GM18520 (cell line): ENCODE results near the gene ZNF264.
"Not testable (repeated sequence)": the region's sequence is repeated elsewhere in the genome, so short reads cannot be mapped to it uniquely, and the experiment has no call there.

Source experiments
- ATAC-seq: cut with Tn5 transposase; IDR thresholded peaks from one replicate; pipeline ENCODE4 v1.9.1; 2021; ENCODE audit not compliant: unreplicated experiment

ZNF264 gene

GRCh38 chr19:57244513-57244912 lies 53.2 kb downstream of the ZNF264 start:
- no peak for ATAC-seq

- no peak for ATAC-seq
These were observed 53.8 kb downstream of the ZNF264 start for GRCh38 chr19:57245066-57245465.

- no peak for ATAC-seq
These were observed 54.7 kb downstream of the ZNF264 start for GRCh38 chr19:57245959-57246358.

GRCh38 chr19:57248646-57249045 lies 57.3 kb downstream of the ZNF264 start:
- no peak for ATAC-seq

- ATAC-seq: no peak
These were observed 58.0 kb downstream of the ZNF264 start for GRCh38 chr19:57249329-57249728.

GRCh38 chr19:57253767-57254166 lies 62.5 kb downstream of the ZNF264 start:
- not testable (repeated sequence) for ATAC-seq

GRCh38 chr19:57262044-57262443 lies 70.7 kb downstream of the ZNF264 start:
- no peak for ATAC-seq

- ATAC-seq: no peak
These were observed 72.0 kb downstream of the ZNF264 start for GRCh38 chr19:57263244-57263741.

- no peak for ATAC-seq
These were observed 76.0 kb downstream of the ZNF264 start for GRCh38 chr19:57267291-57267690.

GRCh38 chr19:57269515-57270250 lies 78.4 kb downstream of the ZNF264 start:
- ATAC-seq: no peak

GRCh38 chr19:57271280-57271679 lies 80.0 kb downstream of the ZNF264 start:
- ATAC-seq: no peak
